IMR-90 (cell line): ENCODE data around the gene FUT7. TPM values are rescaled to one million over a fixed set of nuclear protein-coding genes. Genes with fewer than 3 reads are reported as not detected.

ENCODE experiments used
- ATAC-seq: fragments of 200-7000 bp; cut with Tn5 transposase; 2 replicates; pipeline ENCODE4 v1.9.1; 2020; ENCODE audit warnings: low read depth, mild to moderate bottlenecking, moderate library complexity
- BruUV-seq: library from RNA; stranded (reverse); fragments of 400-500 nt; replicated peaks from 2 replicates; lab custom pipeline; 2021; lab: Mats Ljungman, UMichigan
- CTCF ChIA-PET: fragments of 300-600 bp; formaldehyde crosslinking; extraction: SDS; loops from one replicate; lab custom pipeline; 2021; ENCODE audit warnings: antibody characterized with exemption; lab: Yijun Ruan, JAX
- POLR2A ChIA-PET: fragments of 300-600 bp; sonication (Branson Sonifier 250); formaldehyde crosslinking; loops from one replicate; lab custom pipeline; 2022; ENCODE audit warnings: antibody characterized with exemption; ENCODE audit not compliant: unreplicated experiment; lab: Charles Lee
- DNase-seq: peaks from one replicate; pipeline ENCODE4 v3.0.0; 2013
- H2AFZ ChIP-seq: replicated peaks from 2 replicates; pipeline ENCODE3; 2013; ENCODE audit warnings: low read length, mild to moderate bottlenecking; ENCODE audit not compliant: poor library complexity
- H2AK5ac ChIP-seq: 2 replicates; pipeline ENCODE4 v1.6.1; 2013; ENCODE audit warnings: low read depth, low read length, inconsistent platforms
- H2AK9ac ChIP-seq: replicated peaks from 2 replicates; pipeline ENCODE3; 2013; ENCODE audit warnings: mild to moderate bottlenecking, low read depth, low read length, moderate library complexity; ENCODE audit not compliant: poor library complexity
- H2BK120ac ChIP-seq: 2 replicates; pipeline ENCODE4 v1.6.1; 2013; ENCODE audit warnings: low read depth, low read length, inconsistent platforms
- H2BK15ac ChIP-seq: 3 replicates; pipeline ENCODE4 v1.6.1; 2013; ENCODE audit warnings: low read depth, low read length, inconsistent platforms
- H2BK20ac ChIP-seq: 2 replicates; pipeline ENCODE4 v1.6.1; 2013; ENCODE audit warnings: low read depth, mild to moderate bottlenecking, inconsistent platforms, low read length, moderate library complexity
- H2BK5ac ChIP-seq: 2 replicates; pipeline ENCODE4 v1.6.1; 2013; ENCODE audit warnings: mild to moderate bottlenecking, low read depth, low read length, inconsistent platforms; ENCODE audit not compliant: poor library complexity, severe bottlenecking
- H3K14ac ChIP-seq: replicated peaks from 2 replicates; pipeline ENCODE4 v1.6.1; 2013; ENCODE audit warnings: low read depth, low read length, inconsistent platforms
- H3K18ac ChIP-seq: 2 replicates; pipeline ENCODE4 v1.6.1; 2013; ENCODE audit warnings: low read depth, low read length, control low read depth
- H3K23ac ChIP-seq: 2 replicates; pipeline ENCODE4 v1.6.1; 2013; ENCODE audit warnings: low read depth, low read length, inconsistent platforms
- H3K27ac ChIP-seq: 2 replicates; pipeline ENCODE4 v1.5.1; 2013; ENCODE audit warnings: mild to moderate bottlenecking, control low read depth, low read length; ENCODE audit not compliant: insufficient read depth
- H3K27me3 ChIP-seq: 2 replicates; pipeline ENCODE4 v1.6.1; 2013; ENCODE audit warnings: low read length; ENCODE audit not compliant: control insufficient read depth, insufficient read depth
- H3K36me3 ChIP-seq: 2 replicates; pipeline ENCODE4 v1.6.1; 2013; ENCODE audit warnings: low read length, mixed read lengths; ENCODE audit not compliant: control insufficient read depth, insufficient read depth
- H3K4ac ChIP-seq: 2 replicates; pipeline ENCODE4 v1.6.1; 2013; ENCODE audit warnings: low read depth, low read length, inconsistent platforms
- H3K4me1 ChIP-seq: 2 replicates; pipeline ENCODE4 v1.6.1; 2013; ENCODE audit warnings: low read length, mixed read lengths; ENCODE audit not compliant: control insufficient read depth, insufficient read depth
- H3K4me2 ChIP-seq: 2 replicates; pipeline ENCODE4 v1.6.1; 2013; ENCODE audit warnings: low read depth, mild to moderate bottlenecking, control low read depth, low read length, moderate library complexity
- H3K4me3 ChIP-seq: 2 replicates; pipeline ENCODE4 v1.5.1; 2013; ENCODE audit warnings: low read depth, mild to moderate bottlenecking, control low read depth, low read length, moderate library complexity; ENCODE audit not compliant: insufficient read depth
- H3K56ac ChIP-seq: 2 replicates; pipeline ENCODE4 v1.6.1; 2013; ENCODE audit warnings: low read length, inconsistent platforms; ENCODE audit not compliant: insufficient read depth; ENCODE audit errors: extremely low read depth
- H3K79me1 ChIP-seq, 2 experiments: 2 replicates each; pipeline ENCODE4 v1.6.1; 2013; ENCODE audit warnings: low read length in 2 of 2, inconsistent platforms in 1 of 2, low read depth in 1 of 2
- H3K9ac ChIP-seq: 2 replicates; pipeline ENCODE4 v1.6.1; 2013; ENCODE audit warnings: low read depth, low read length, control low read depth
- H3K9me1 ChIP-seq: 2 replicates; pipeline ENCODE4 v1.6.1; 2013; ENCODE audit warnings: low read length, inconsistent platforms; ENCODE audit not compliant: insufficient read depth
- H3K9me3 ChIP-seq: 2 replicates; pipeline ENCODE4 v1.6.1; 2013; ENCODE audit warnings: low read length; ENCODE audit not compliant: control insufficient read depth, insufficient read depth
- H4K20me1 ChIP-seq: 2 replicates; pipeline ENCODE4 v1.6.1; 2013; ENCODE audit warnings: low read length, inconsistent platforms; ENCODE audit not compliant: insufficient read depth
- H4K5ac ChIP-seq: 2 replicates; pipeline ENCODE4 v1.6.1; 2013; ENCODE audit warnings: mild to moderate bottlenecking, low read depth, low read length, control low read depth
- H4K8ac ChIP-seq, 2 experiments: 2 replicates each; pipeline ENCODE4 v1.6.1; 2013; ENCODE audit warnings: low read depth in 2 of 2, low read length in 2 of 2, control low read depth in 1 of 2, inconsistent platforms in 1 of 2
- H4K91ac ChIP-seq: 2 replicates; pipeline ENCODE4 v1.6.1; 2013; ENCODE audit warnings: low read depth, low read length, inconsistent platforms; ENCODE audit not compliant: insufficient read depth
- BHLHE40 ChIP-seq: fragments of 150-350 bp; IDR thresholded peaks from 2 replicates; pipeline ENCODE4 v1.6.1; 2016; ENCODE audit warnings: mild to moderate bottlenecking, low read depth, low read length
- CEBPB ChIP-seq: IDR thresholded peaks from 2 replicates; pipeline ENCODE4 v1.6.1; 2012; ENCODE audit warnings: low read depth, low read length, improper control_type of control experiment
- CHD1 ChIP-seq: IDR thresholded peaks from 2 replicates; pipeline ENCODE4 v1.6.1; 2012; ENCODE audit warnings: low read depth, low read length, improper control_type of control experiment
- FOS ChIP-seq: fragments of 150-350 bp; IDR thresholded peaks from 2 replicates; pipeline ENCODE4 v1.6.1; 2016; ENCODE audit warnings: low read depth, low read length
- MAFK ChIP-seq: IDR thresholded peaks from 2 replicates; pipeline ENCODE4 v1.6.1; 2012; ENCODE audit warnings: low read depth, low read length, improper control_type of control experiment
- MAZ ChIP-seq: IDR thresholded peaks from 2 replicates; pipeline ENCODE4 v1.6.1; 2012; ENCODE audit warnings: low read depth, mild to moderate bottlenecking, low read length, improper control_type of control experiment, moderate library complexity, borderline replicate concordance
- MXI1 ChIP-seq: IDR thresholded peaks from 2 replicates; pipeline ENCODE4 v1.6.1; 2012; ENCODE audit warnings: low read depth, mild to moderate bottlenecking, low read length, moderate library complexity, borderline replicate concordance
- NFE2L2 ChIP-seq: fragments of 150-350 bp; IDR thresholded peaks from 2 replicates; pipeline ENCODE4 v1.6.1; 2016; ENCODE audit warnings: low read depth, mild to moderate bottlenecking, low read length
- POLR2A ChIP-seq: IDR thresholded peaks from 2 replicates; pipeline ENCODE4 v1.6.1; 2012; ENCODE audit warnings: mild to moderate bottlenecking, low read depth, low read length
- RAD21 ChIP-seq: IDR thresholded peaks from 2 replicates; pipeline ENCODE4 v1.6.1; 2012; ENCODE audit warnings: low read length, improper control_type of control experiment
- RCOR1 ChIP-seq: IDR thresholded peaks from 2 replicates; pipeline ENCODE4 v1.6.1; 2012; ENCODE audit warnings: mild to moderate bottlenecking, low read length, improper control_type of control experiment; ENCODE audit not compliant: insufficient replicate concordance
- RFX5 ChIP-seq: IDR thresholded peaks from 2 replicates; pipeline ENCODE4 v1.8.0; 2012; ENCODE audit warnings: low read depth, mild to moderate bottlenecking, low read length, moderate library complexity
- SMC3 ChIP-seq: fragments of 150-350 bp; IDR thresholded peaks from 2 replicates; pipeline ENCODE4 v1.6.1; 2016; ENCODE audit warnings: low read depth, mild to moderate bottlenecking, antibody characterized with exemption, low read length, moderate library complexity
- WGBS, 2 experiments: methylation state at CpG; one replicate each; pipeline versions ENCODE4 v1.1.5 to v1.1.7; 2013; ENCODE audit warnings: missing lambda C conversion rate in 2 of 2; ENCODE audit not compliant: insufficient read length in 1 of 2; ENCODE audit errors: extremely low coverage in 2 of 2; 5-methylcytosine and 5-hydroxymethylcytosine counted together
- dilution Hi-C: fragments of 300-500 bp; cut with HindIII; formaldehyde crosslinking; loops from one replicate; pipeline ENCODE4 v1.14.3; 2018; ENCODE audit warnings: low sequenced_read_pairs; ENCODE audit not compliant: unreplicated experiment
- in situ Hi-C: fragments of 300-500 bp; cut with MboI; formaldehyde crosslinking; loops from 3 replicates; pipeline ENCODE4 v1.14.3; 2019; ENCODE audit warnings: low sequenced_read_pairs, inconsistent platforms, mixed read lengths
- intact Hi-C: fragments of 100-400 bp; cut with micrococcal nuclease; formaldehyde crosslinking; loops from 2 replicates; pipeline ENCODE4 v1.10.0; 2022
- polyA plus RNA-seq, 3 experiments: library from polyadenylated mRNA; depleted of rRNA; stranded (reverse); fragments of >200 nt; gene quantifications; 2 replicates each; pipeline ENCODE4 v1.2.3, GENCODE V29; 2012; ENCODE audit warnings: low replicate concordance in 1 of 3
- total RNA-seq: library from RNA; depleted of rRNA; stranded (reverse); fragments of >200 nt; gene quantifications from 2 replicates; pipeline ENCODE4 v1.2.3, GENCODE V29; 2012
- TF ChIP-seq, protein P1 (sequence below): fragments of 150-350 bp; IDR thresholded peaks from 2 replicates; pipeline ENCODE4 v1.6.1; 2017; ENCODE audit warnings: mild to moderate bottlenecking, antibody characterized with exemption, low read length, low read depth
- TF ChIP-seq, protein P2 (sequence below): conservative IDR thresholded peaks from 2 replicates; pipeline ENCODE4 v1.5.1; 2012; ENCODE audit warnings: mild to moderate bottlenecking, low read depth, low read length, improper control_type of control experiment
- TF ChIP-seq, protein P3 (sequence below): fragments of 150-350 bp; IDR thresholded peaks from 2 replicates; pipeline ENCODE4 v1.6.1; 2016; ENCODE audit warnings: low read depth, mild to moderate bottlenecking, low read length, moderate library complexity, borderline replicate concordance

FUT7 gene
- total and polyA plus RNA-seq, 2 of the 4 experiments (the other 2 are of a cell fraction), result not detected

GRCh38 chr9:136983167-136983566, 48.7 kb downstream of the FUT7 start:
- no TSS peak for BruUV-seq
- CTCF ChIA-PET, result no interaction called here

More at GRCh38 chr9:136983167-136983566, 48.7 kb downstream of the FUT7 start:
- H3K4me1 ChIP-seq, result no peaks in the 10 kb centered on the region
- DNase-seq (no peak), ATAC-seq (no peak)
- H3K9me3 ChIP-seq, result no peaks in the 10 kb centered on the region
- no peak overlapping the region for H3K23ac ChIP-seq
- H3K9me1 ChIP-seq, result no peaks in the 10 kb centered on the region
- WGBS, 2 experiments, result 20% methylated on average over 1 of the region's 9 CpGs; no CpG with 5 or more reads in 1 of the 2 experiments
- POLR2A ChIA-PET, result no interaction called here
- H2AK5ac ChIP-seq, result no peak overlapping the region
- no peak overlapping the region for H4K91ac ChIP-seq
- H3K56ac ChIP-seq, result no peak overlapping the region
- no peak overlapping the region for H3K27ac ChIP-seq
- H2BK5ac ChIP-seq, result no peak overlapping the region
- H4K5ac ChIP-seq, result no peak overlapping the region
- TF ChIP-seq RFX5 (no peak), POLR2A (no peak), MXI1 (no peak), BHLHE40 (no peak), MAFK (no peak), NFE2L2 (no peak), FOS (no peak), MAZ (no peak), RAD21 (no peak), CEBPB (no peak), RCOR1 (no peak), SMC3 (no peak), CHD1 (no peak)
- TF ChIP-seq, protein P1, sequence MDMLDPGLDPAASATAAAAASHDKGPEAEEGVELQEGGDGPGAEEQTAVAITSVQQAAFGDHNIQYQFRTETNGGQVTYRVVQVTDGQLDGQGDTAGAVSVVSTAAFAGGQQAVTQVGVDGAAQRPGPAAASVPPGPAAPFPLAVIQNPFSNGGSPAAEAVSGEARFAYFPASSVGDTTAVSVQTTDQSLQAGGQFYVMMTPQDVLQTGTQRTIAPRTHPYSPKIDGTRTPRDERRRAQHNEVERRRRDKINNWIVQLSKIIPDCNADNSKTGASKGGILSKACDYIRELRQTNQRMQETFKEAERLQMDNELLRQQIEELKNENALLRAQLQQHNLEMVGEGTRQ, result no peak
- TF ChIP-seq, protein P2, sequence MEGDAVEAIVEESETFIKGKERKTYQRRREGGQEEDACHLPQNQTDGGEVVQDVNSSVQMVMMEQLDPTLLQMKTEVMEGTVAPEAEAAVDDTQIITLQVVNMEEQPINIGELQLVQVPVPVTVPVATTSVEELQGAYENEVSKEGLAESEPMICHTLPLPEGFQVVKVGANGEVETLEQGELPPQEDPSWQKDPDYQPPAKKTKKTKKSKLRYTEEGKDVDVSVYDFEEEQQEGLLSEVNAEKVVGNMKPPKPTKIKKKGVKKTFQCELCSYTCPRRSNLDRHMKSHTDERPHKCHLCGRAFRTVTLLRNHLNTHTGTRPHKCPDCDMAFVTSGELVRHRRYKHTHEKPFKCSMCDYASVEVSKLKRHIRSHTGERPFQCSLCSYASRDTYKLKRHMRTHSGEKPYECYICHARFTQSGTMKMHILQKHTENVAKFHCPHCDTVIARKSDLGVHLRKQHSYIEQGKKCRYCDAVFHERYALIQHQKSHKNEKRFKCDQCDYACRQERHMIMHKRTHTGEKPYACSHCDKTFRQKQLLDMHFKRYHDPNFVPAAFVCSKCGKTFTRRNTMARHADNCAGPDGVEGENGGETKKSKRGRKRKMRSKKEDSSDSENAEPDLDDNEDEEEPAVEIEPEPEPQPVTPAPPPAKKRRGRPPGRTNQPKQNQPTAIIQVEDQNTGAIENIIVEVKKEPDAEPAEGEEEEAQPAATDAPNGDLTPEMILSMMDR, result no peak
- TF ChIP-seq, protein P3, sequence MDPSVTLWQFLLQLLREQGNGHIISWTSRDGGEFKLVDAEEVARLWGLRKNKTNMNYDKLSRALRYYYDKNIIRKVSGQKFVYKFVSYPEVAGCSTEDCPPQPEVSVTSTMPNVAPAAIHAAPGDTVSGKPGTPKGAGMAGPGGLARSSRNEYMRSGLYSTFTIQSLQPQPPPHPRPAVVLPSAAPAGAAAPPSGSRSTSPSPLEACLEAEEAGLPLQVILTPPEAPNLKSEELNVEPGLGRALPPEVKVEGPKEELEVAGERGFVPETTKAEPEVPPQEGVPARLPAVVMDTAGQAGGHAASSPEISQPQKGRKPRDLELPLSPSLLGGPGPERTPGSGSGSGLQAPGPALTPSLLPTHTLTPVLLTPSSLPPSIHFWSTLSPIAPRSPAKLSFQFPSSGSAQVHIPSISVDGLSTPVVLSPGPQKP, result no peak
- intact Hi-C loops, result no loop called here
- H3K79me1 ChIP-seq, result no peaks in the 10 kb centered on the region
- H2AFZ ChIP-seq, result no peak overlapping the region
- no peak overlapping the region for H3K4ac ChIP-seq
- H3K27me3 ChIP-seq, result peaks cover 42% of the 10 kb centered on the region
- no peak overlapping the region for H2BK15ac ChIP-seq
- H3K4me3 ChIP-seq, result no peak overlapping the region
- H4K20me1 ChIP-seq, result no peaks in the 10 kb centered on the region
- in situ Hi-C loops, result no loop called here
- H4K8ac ChIP-seq, result no peak overlapping the region
- no peak overlapping the region for H2AK9ac ChIP-seq
- no peak overlapping the region for H3K9ac ChIP-seq
- H3K18ac ChIP-seq, result no peak overlapping the region
- no peak overlapping the region for H3K4me2 ChIP-seq
- H3K36me3 ChIP-seq, result no peaks in the 10 kb centered on the region
- H3K14ac ChIP-seq, result no peak overlapping the region
- dilution Hi-C loops, result no loop called here
- H2BK20ac ChIP-seq, result no peak overlapping the region
- no peak overlapping the region for H2BK120ac ChIP-seq
